ENCODE data around the gene DLL1.

GRCh38 chr6:170286246-170286933 is 4.5 kb downstream of the DLL1 start:
- TF ChIP-seq CTCF (IDR thresholded peaks at IDR 0.05; ENCODE audit: low read length), result no peak
- TF ChIP-seq EZH2 (optimal IDR thresholded peaks at IDR 0.05; ENCODE audit: low read depth, low read length), result no peak

Measured in MM.1S (cell line).